ENCODE results near the gene E4F1.
"Not testable (repeated sequence)": the region's sequence is repeated elsewhere in the genome, so short reads cannot be mapped to it uniquely, and the experiment has no call there.

E4F1 gene

DNA sequence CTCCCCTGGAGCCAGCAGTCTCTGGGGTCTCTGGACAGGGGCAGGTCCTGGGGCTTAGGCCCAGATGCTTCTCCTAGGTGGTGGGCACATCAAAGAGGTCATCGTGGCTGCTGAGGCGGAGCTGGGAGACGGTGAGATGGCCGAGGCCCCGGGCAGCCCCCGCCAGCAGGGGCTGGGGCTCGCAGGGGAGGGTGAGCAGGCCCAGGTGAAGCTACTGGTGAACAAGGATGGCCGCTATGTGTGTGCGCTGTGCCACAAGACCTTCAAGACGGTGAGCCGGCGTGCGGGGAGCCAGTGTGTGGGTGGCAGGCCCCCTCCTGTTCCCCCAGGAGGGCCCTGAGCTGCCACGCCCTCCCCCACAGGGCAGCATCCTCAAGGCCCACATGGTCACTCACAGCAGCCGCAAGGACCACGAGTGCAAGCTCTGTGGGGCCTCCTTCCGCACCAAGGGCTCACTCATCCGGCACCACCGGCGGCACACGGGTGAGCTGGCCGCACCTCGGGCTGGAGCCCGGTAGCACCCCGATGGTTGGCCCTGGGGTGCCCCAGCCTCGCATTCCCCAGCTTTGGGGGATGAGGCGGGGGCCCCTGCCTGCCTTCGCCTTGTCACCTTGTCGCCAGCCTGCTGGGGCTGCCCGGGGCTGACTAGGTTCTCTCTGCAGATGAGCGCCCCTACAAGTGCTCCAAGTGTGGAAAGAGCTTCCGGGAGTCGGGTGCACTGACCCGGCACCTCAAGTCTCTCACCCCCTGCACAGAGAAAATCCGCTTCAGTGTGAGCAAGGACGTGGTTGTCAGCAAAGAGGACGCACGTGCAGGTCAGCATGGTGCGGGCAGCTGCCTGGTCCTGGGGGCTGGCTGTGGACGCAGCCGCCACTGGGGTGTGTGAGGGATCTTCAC is 9.0 kb downstream of the E4F1 start:
- DNase-seq, result no peak

DNA sequence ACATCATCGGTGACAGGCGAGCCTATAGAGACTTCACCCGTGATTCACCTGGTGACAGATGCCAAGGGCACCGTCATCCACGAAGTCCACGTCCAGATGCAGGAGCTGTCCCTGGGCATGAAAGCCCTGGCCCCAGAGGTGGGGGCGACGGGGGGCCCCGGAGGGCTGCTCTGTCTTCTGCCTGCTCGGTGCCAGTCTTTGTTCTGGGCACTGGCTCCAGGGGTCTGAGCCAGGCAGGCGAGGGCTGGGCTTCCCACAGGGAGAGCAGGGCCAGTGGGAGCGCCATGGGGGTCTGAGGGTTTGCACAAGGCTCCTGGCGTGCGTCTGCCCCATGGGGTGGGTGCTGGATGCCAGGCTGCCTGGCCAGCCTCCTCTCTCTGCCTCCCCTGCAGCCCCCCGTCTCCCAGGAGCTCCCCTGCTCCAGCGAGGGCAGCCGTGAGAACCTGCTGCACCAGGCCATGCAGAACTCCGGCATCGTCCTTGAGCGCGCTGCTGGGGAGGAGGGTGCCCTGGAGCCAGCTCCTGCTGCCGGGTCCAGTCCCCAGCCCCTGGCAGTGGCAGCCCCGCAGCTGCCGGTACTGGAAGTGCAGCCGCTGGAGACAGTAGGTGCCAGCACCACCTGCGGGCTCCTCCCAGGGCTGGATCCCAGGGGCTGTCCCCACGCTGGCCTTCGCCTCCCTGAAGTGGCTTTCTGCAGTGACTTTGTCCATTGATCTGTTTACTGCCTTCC is 9.8 kb downstream of the E4F1 start:
- no peak for DNase-seq

DNA sequence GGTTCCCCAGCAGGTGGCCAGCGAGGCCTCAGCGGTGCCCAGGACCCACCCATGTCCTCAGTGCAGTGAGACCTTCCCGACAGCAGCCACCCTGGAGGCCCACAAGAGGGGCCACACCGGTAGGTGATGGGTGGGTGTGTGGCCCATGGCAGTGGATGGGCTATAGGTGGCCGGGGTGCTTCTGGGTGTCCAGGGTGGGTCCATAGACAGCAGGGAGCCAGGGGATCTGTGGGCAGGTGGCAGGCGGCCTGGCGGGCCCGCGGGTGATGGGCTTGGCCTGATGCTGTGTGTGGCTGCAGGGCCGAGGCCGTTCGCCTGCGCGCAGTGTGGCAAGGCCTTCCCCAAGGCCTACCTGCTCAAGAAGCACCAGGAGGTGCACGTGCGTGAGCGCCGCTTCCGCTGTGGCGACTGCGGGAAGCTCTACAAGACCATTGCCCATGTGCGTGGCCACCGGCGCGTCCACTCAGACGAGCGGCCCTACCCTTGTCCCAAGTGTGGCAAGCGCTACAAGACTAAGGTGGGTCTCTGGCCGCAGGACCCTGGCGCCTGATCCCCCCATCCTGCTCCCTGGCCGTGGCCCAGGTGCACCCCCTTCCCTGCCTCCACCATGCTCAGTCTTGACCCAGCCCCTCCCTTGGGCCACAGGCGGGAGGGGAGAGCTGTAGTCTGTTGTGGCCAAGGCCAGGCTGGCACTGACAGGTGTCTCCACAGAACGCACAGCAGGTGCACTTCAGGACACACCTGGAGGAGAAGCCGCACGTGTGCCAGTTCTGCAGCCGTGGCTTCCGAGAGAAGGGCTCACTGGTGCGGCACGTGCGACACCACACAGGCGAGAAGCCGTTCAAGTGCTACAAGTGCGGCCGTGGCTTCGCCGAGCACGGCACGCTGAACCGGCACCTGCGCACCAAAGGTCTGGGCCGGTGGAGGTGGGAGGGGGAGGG is 10.8 kb downstream of the E4F1 start:
- DNase-seq, result no peak

DNA sequence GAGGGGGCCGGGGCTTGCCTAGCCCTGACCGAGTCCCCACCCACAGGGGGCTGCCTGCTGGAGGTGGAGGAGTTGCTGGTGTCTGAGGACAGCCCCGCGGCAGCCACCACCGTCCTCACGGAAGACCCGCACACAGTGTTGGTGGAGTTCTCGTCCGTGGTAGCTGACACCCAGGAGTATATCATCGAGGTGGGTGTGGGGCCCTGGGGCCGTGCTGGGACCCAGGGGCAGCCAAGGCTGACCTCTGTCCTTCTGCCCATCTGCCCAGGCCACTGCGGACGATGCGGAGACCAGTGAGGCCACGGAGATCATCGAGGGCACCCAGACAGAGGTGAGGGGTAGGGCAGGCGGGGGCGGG is 11.4 kb downstream of the E4F1 start:
- no peak for DNase-seq

DNA sequence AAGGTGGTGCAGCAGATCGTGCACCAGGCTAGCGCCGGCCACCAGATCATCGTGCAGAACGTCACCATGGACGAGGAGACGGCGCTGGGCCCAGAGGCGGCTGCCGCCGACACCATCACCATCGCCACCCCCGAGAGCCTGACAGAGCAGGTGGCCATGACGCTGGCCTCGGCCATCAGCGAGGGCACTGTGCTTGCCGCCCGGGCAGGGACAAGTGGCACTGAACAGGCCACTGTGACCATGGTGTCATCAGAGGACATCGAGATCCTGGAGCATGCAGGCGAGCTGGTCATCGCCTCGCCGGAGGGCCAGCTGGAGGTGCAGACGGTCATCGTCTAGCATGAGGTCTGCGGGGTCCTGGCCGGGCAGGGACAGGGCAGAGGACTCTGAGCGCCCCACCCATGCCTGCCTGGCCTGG is 11.9 kb downstream of the E4F1 start:
- no peak for DNase-seq

DNA sequence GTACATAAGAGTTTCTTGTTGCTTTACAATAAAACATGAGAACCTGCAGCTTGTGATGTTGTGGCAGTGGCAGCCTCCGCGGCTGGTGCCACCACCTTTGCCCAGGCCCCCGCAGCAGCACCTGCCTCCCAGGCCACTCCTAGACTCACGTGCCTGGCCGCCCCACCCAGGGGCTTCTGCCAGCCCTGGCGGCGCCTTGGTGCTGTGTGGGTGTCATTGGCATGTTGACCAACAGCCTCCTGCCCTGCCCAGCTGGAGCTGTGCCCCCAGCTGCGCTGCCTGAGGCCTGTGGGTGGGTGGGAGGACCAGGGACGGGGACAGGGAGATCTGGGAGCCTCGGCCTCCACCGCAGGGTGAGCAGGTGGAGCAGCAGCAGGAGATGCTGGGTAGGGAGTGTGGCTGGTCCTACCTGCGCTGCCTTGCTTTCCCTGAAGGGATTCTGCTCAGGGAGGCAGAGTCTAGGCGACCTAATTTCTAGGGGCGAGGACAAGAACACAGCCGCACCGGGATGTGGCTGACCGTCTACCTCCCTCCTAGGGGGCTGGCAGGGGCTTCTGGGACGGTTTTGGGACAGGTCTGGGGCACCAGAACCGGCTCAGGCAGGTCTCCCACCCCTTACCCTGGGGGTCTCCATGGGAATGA is 12.4 kb downstream of the E4F1 start:
- no peak for DNase-seq

DNA sequence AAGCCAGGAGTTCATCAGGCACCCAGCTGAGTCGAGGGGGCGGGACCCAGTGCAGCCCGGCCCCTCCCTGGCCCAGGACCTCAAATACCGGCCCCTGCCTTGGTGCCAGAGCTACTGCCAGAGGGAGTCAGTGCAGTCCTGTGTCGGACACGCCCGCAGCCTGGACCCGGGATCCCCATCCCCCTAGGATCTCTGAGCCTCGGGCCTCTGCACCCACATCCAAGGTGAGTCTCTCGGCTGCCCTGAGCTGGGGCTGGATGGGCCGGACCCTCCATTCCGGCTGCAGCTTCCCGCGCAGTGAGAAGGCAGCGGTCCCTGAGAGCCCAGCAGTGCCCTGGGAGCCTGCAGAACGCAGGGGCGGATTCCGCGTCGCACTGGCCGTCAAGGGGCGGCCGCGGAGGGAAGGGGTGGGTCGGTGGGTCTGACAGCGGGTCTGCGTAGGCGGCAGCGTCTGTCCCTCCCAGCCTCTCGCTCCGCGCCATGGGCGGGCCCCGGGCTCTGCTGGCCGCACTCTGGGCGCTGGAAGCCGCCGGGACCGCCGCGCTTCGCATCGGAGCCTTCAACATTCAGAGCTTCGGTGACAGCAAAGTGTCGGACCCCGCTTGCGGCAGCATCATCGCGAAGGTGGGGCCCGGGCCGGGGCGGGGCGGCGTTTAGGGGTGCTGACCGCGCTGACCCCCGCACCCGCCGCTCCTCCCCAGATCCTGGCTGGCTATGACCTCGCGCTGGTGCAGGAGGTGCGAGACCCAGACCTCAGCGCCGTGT is 13.1 kb downstream of the E4F1 start, which contains the start of gene DNASE1L2:
Gene DNASE1L2, plus strand, starts transcription at position 108 of the 765 bp plus-strand sequence. Its CDS starts 373 bp downstream, at position 481.
- DNase-seq, result no peak

DNA sequence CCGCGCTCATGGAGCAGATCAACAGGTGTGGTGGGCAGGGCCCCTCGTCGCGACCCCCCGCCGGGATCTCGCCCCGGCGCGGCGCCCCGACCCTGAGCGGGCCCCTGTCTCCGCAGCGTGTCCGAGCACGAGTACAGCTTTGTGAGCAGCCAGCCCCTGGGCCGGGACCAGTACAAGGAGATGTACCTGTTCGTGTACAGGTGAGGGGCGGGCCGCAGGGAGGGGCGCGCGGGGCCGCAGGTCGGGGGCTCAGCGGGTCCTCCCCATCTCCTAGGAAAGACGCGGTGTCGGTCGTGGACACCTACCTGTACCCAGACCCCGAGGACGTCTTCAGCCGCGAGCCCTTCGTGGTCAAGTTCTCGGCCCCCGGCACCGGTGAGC is 13.7 kb downstream of the E4F1 start:
- no peak for DNase-seq

DNA sequence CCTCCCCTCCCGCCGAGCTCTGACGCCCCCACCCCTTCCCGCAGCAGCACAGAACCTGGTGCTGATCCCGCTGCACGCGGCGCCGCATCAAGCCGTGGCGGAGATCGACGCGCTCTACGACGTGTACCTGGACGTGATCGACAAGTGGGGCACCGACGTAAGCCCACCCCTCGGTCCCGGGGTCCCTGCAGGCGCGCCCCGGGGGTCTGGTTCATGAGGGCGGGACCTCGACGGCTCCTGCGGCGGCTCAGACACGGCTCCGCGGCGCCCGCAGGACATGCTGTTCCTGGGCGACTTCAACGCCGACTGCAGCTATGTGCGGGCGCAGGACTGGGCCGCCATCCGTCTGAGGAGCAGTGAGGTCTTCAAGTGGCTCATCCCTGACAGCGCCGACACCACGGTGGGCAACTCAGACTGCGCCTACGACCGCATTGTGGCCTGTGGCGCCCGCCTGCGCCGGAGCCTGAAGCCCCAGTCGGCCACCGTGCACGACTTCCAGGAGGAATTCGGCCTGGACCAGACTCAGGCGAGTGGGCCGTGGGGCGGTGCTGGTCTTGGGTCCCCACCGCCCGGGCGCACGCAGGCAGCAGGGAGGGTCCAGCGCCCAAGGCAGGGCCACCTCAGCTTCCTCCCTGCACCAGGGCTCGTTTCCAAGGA is 14.2 kb downstream of the E4F1 start:
- DNase-seq, result no peak

DNA sequence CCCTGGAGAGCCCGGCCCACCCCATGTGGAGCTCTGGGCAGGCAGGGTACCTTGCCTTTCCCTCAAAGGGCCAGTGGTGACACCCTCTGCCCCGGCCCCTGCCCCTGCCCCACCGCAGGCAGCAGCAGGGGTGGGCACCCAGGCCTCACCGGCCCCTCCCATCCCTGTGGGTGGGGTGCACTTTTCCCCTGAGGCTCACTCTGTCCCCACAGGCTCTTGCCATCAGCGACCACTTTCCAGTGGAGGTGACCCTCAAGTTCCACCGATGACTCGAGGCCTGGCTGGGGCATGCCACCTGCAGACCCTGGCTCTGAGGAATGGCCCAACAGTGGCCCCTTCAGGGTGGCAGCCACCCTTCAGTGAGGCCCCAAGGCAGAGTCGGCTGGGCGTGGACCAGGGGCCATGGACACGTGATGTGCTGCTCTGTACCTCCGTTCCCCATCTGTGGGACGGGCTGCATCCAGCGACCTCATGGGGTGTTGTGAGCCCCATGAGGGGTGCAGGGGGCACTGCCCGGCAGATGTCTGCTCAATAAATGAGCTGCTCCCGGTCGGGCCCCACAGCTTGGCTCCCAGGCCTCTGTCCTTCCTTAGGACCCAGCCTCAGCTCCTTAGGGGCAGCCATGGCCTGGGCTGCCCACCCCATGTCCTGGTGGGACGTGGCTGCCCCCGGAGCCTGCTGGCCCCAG is 14.9 kb downstream of the E4F1 start:
- no peak for DNase-seq

DNA sequence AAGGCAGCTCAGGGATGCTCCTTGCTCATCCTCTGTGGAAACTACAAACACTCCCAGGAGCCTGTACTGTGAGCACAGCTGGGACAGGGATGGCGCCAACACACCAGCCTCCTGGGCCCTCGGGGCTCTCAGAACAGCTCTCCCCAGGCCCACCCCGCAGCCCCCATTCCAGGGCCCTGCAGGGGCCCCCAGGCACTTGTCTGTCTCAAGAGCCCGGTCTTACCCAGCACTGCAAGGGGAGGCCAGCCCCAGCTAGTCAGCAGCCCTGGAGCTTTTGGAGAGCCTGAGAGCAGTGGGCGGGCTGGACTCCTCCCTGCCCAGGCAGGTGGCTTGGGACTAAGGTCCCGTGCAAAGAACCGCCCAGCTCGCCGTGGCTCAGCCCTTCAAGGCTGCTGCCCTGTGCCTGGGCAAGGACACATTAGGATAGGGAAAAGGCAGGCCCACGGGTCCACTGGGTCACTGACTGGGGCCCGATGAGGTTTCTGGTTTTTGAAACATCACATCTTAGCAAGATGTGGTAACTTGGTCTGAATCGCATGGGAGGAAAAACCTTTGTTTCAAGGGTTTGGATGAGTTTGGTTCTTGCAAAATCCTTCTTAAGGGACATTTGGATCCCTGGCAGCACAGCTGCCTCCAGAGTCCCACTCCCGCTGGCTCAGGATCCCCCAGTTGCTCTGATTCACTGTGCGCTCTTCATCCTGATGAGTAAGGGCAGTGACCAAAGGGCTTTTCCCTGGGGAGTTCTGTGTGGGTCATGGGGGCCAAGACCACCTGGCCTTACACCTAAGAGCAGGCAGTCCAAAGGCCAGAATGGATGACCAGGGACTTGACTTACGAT is 15.7 kb downstream of the E4F1 start:
- DNase-seq, result no peak

DNA sequence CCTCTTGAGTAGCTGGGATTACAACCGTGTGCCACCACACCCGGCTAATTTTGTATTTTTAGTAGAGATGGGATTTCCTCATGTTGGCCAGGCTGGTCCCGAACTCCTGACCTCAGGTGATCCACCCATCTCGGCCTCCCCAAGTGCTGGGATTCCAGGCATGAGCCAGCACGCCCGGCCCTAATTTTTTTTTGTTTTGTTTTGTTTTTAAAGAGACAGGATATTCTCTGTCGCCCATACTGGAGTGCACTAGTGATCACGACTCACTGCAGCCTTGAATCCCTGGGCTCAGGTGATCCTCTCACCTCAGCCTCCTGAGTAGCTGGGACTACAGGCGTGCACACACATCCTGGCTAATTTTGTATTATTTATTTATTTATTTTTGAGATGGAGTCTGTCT is 16.9 kb downstream of the E4F1 start:
- DNase-seq, result not testable (repeated sequence)

DNA sequence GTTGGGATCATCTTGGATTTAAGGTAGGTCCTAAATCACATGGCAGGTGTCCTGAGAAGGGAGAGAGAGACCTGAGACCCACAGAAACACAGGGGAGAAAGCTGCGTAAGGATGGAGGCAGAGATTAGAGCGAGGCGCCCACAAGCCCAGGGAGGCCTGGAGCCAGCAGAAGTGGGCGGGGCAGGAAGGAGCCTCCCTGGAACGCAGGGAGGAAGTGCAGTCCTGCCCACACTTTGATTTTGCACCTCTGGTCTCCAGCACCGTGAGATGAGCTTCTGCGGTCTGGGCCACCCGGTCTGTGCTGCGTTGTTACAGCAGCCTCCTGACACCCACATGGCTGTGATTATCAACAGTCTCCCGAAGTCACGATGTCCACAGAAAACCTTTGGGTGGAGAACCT is 19.2 kb downstream of the E4F1 start:
- no peak for DNase-seq

DNA sequence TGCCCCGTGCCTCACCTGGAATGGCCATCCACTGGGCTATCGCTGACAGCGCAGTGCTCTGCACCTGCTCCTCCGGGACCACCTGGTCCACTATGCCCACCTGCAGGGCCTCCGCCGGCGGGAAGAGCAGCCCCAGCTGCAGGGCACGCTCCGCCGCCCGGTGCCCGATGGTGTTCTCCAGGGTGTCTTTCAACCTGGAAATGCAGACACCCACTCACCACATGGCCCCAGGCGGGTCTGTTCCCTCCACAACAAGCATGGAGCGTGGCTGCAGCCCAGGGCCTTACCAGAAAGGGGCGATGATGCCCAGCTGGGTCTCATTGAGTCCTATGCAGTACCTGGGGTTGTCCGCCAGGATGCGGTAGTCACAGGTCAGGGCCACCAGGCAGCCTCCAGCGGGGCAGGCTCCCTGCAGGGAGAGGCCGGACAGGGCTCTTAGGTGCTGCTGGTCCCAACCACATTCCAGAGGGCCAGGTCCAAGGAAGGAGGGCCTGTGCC is 19.7 kb downstream of the E4F1 start:
- no peak for DNase-seq

DNA sequence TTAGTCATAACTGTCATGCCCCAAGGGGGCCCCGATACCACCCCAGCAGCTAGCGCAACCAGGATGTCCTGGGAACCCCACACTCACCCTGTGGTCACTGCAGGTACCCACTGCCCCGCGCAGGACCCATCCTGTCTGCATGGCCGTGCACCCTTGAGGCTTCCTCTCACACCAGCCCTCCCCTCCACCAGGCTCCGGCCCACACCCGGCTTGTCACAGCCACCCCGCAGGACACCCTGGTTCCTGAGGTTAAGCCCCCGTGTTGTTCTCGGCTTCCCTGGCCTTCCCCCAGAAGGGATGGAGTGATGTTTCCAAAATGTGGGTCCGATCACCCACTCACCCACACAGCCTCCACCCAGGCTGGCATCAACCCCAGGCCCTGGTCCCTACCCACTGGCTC is 20.4 kb downstream of the E4F1 start:
- DNase-seq, result no peak

DNA sequence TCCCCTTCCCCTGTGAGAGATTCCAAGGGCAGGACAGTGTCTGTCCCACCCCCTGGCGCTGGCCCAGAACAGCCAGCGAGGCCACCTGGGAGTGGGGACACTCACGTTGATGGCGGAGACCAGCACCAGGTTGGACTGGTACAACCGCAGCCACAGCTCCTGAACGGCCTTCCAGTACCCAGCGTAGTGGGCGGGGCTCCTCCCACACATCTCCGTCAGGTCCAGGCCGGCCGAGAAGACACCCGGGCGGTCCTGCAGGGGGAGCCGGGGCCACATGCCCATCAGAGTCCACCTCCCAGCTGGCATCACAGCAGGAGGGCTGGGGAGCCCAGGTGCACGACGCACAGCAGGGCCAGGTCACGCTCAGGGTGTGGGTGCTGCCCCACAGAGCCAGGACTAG is 20.9 kb downstream of the E4F1 start:
- DNase-seq, result no peak

DNA sequence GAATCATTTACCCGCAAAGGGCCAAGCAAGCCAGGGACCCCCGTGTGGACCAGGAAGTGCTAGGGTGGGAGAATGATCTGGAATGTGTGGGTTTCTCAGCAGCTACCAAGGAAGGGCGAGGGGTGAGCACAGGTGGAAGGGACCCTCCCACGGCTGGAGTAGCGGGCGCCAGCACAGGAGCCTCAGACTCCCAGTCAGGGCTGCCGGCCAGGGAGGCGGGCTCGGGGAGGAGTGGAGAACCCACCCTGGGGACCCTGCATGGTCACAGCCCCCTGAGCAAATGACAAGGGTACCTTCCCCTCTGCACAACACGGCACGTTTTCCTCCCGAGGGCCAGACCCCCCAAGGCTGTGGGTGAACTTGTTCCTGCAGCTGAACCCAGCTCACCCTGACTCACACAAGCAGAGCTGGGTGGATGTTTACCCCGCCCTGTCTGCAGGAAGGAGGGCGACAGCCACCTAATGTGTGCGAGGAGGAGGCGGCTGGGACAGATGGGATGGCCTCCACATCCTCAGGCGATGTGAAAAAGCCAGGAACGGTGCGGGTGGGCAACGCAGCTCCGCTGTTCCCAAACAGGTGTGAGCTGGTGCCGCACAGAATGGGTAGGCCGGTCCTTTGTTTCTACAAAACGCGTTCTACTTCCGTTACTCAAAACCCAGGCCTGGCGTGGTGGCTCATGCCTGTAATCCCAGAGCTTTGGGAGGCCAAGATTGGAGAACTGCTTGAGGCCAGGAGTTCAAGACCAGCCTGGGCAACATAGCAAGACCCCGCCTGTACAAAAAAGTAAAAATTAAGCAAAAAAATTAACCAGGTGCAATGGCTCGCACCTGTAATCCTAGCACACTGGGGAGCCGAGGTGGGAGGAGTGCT is 21.8 kb downstream of the E4F1 start:
- DNase-seq, result no peak

DNA sequence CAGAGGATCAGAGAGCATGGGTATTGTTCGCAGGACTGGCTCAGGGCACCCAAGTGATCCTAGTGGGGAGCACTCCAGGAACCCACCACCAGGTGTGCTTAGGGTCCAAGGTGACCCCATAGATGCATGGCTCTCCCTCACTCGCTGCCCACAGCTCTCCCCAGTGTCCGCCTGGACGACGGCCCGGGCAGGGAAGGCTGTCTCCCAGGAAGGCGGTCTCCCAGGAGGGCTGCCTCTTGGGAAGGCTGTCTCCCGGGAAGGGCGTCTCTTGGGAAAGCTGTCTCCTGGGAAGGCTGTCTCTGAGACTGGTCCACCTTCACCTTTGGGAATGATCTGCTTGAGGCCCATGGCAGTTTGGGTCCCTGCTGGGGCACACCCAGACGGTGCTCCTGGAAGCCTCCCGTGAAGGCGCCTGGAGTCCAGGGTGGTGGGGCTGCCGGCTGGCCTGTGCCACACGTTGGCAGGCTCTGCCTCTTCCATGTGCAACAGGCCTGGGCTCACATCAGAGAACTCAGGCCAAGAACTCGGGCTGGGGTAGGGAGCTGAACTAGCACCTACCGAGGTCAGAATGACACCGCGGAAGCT is 23.0 kb downstream of the E4F1 start:
- no peak for DNase-seq

All from activated gamma-delta T cell treated with Interleukin-2 at 50 U/mL for 16 hours (primary cell).